Measurements from ENCODE around the gene SLC2A4RG.

GRCh38 chr20:63706852-63707557, 32.6 kb upstream of the SLC2A4RG start:
- TF ChIP-seq CTCF (IDR thresholded peaks at IDR 0.05) (peak in 4 of 5 experiments; percentile 12 to 51 (median 32)), POLR2A (IDR thresholded peaks at IDR 0.05) (no peak), EP300 (IDR thresholded peaks at IDR 0.05; ENCODE audit: low read depth) (no peak)
